Karpas-422 (cell line): ENCODE results near the gene PCDH12. TPM values are rescaled to one million over a fixed set of nuclear protein-coding genes. Genes with fewer than 3 reads are reported as not detected.

ENCODE experiments used
- DNase-seq: peaks from one replicate; pipeline ENCODE4 v3.0.0-alpha.2; 2015
- H2AFZ ChIP-seq: fragments of 200-600 bp; sonication (generic); 2 replicates; pipeline ENCODE4 v1.6.1; 2014; ENCODE audit warnings: antibody characterized with exemption, low read length, mixed read lengths
- H3K27ac ChIP-seq: fragments of 200-600 bp; sonication (generic); 2 replicates; pipeline ENCODE4 v1.5.1; 2014; ENCODE audit warnings: mild to moderate bottlenecking, low read length, moderate library complexity
- H3K27me3 ChIP-seq: fragments of 200-600 bp; sonication (generic); 2 replicates; pipeline ENCODE4 v1.6.1; 2014; ENCODE audit warnings: low read length, mixed read lengths
- H3K36me3 ChIP-seq: fragments of 200-600 bp; sonication (generic); 2 replicates; pipeline ENCODE4 v1.6.1; 2014; ENCODE audit warnings: low read length, mixed read lengths; ENCODE audit not compliant: insufficient read depth
- H3K4me1 ChIP-seq: fragments of 200-600 bp; sonication (generic); 2 replicates; pipeline ENCODE4 v1.6.1; 2014; ENCODE audit warnings: mild to moderate bottlenecking, low read length, mixed read lengths
- H3K4me2 ChIP-seq: fragments of 200-600 bp; sonication (generic); 2 replicates; pipeline ENCODE4 v1.6.1; 2014; ENCODE audit warnings: low read length, low read depth, mild to moderate bottlenecking; ENCODE audit not compliant: poor library complexity, severe bottlenecking
- H3K4me3 ChIP-seq: fragments of 200-600 bp; sonication (generic); 2 replicates; pipeline ENCODE4 v1.5.1; 2014; ENCODE audit warnings: mild to moderate bottlenecking, antibody characterized with exemption, low read length, mixed read lengths
- H3K79me2 ChIP-seq: fragments of 200-600 bp; sonication (generic); 2 replicates; pipeline ENCODE4 v1.6.1; 2014; ENCODE audit warnings: mild to moderate bottlenecking, low read length, mixed read lengths
- H3K9ac ChIP-seq: fragments of 200-600 bp; sonication (generic); 2 replicates; pipeline ENCODE4 v1.6.0; 2014; ENCODE audit warnings: low read length
- H3K9me2 ChIP-seq: fragments of 200-600 bp; sonication (generic), shearing (Covaris generic); replicated peaks from 2 replicates; pipeline ENCODE4 v1.6.0; 2014; ENCODE audit warnings: mild to moderate bottlenecking, low read length, moderate library complexity; ENCODE audit not compliant: insufficient read depth
- H3K9me3 ChIP-seq: fragments of 300-700, 200-600 bp; sonication (generic); 2 replicates; pipeline ENCODE4 v1.6.1; 2014; ENCODE audit warnings: low read length, mixed read lengths
- H4K20me1 ChIP-seq: fragments of 200-600 bp; sonication (generic); 2 replicates; pipeline ENCODE4 v1.6.1; 2014; ENCODE audit warnings: mild to moderate bottlenecking, antibody characterized with exemption, low read length, low read depth; ENCODE audit not compliant: insufficient read depth
- total RNA-seq: library from RNA; depleted of rRNA; stranded (reverse); fragments of >200 nt; shearing (Covaris generic); gene quantifications from 2 replicates; pipeline ENCODE4 v1.2.3, GENCODE V29; 2014; ENCODE audit warnings: low replicate concordance

The PCDH12 gene
- total RNA-seq, 1 experiment from 2014 or later, result not detected

DNA sequence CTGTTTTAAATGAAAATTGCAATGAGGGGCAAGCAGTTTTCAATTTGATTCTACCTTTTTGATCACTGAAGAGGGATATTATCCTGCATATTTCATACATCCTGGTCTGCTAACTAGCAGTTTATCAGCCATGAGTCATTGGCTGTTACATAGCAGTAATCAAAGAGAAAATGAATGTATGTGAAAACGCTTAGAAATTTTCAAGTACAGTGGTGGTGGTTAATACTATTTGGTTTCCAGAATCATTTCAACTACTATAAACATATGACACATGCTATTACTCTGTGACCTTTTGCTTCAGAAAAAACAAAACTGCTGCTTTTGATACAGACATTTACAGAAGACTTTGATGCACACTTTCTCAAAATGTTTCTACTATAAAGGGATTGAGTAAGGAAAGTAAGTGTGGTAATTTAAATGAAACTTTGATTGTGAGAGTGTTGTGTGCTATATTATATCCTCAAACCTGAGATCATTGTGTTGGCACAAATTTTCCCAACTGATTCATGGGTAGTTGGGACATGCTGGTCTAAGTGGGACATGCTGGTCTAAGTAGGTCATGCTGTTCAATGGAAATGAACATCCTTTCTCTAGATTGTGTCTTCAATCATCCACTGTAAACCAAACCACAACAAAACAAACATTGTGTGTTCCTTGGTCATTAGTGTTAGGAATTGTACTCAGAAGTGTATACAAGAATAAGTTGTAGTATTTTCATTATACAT lies 16.0 kb upstream of the PCDH12 start:
- Histone ChIP-seq H3K9me3 (no peaks in the 10 kb centered on the region), H3K79me2 (peaks cover 44% of the 10 kb centered on the region), H3K27me3 (no peaks in the 10 kb centered on the region), H3K4me1 (peaks cover 33% of the 10 kb centered on the region), H4K20me1 (no peaks in the 10 kb centered on the region), H3K4me2 (no peak overlapping the region), H3K9ac (no peak overlapping the region), H3K4me3 (no peak overlapping the region), H3K36me3 (peaks cover 35% of the 10 kb centered on the region; the same call in 1 of the 2 replicates), H2AFZ (no peak overlapping the region), H3K27ac (no peak overlapping the region), H3K9me2 (no peaks in the 10 kb centered on the region)
- no peak for DNase-seq

DNA sequence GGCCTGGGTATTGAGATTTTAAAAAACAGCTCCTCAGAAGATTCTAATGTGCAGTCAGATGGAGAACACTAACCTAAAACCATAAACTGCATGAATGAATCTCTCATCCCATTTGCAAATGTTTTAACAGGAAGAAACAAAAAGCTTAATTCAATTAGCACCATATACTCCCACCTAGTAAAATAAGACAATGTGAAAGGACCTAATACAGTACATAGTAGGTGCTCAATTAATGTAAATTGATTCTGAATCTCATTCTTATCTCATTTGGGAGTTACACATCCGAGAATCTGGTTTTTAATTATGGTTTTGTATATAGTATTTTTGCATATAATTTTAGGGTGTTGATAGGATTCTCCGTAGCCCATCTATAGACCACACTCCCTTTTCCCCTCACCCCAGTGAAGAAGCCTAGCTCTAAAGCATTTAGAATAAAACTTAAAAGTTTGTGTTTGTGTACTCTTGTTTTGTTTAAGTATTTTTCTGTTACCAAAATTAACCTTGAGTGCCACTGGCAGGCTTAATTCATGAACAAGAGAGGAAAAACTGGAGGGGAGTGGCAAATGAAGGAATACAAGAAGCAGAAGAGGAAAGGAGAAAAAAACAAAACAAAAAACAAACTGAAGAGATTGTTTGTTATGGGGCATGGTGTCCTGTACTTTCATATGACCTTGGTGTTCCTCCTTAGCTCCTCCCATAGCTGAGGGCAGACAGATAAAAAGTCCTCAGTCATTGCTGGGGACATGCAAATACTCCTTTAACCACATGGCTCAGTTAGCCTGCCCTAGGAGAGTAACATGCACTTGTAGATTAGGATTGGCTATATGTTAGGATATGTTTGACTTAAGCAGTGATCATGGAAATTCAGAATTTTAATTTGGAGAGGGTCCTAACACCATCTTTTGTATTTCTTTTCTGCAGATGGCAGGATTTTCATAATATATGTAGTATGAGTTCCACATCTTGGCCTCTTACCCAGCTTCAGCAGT lies 12.1 kb upstream of the PCDH12 start:
- H3K9ac ChIP-seq, result peak overlapping the region; percentile 97
- peak; percentile 94 for DNase-seq
- H3K27ac ChIP-seq, result peak overlapping the region; percentile 98
- peak overlapping the region; percentile 84 for H3K4me2 ChIP-seq
- H3K4me1 ChIP-seq, result peaks cover 43% of the 10 kb centered on the region
- no peaks in the 10 kb centered on the region for H3K27me3 ChIP-seq
- H2AFZ ChIP-seq, result no peak overlapping the region
- peaks cover 29% of the 10 kb centered on the region for H3K79me2 ChIP-seq
- no peaks in the 10 kb centered on the region for H4K20me1 ChIP-seq
- peaks cover 16% of the 10 kb centered on the region; the same call in 1 of the 2 replicates for H3K36me3 ChIP-seq
- H3K9me3 ChIP-seq, result no peaks in the 10 kb centered on the region
- H3K4me3 ChIP-seq, result peak overlapping the region; percentile 91
- no peaks in the 10 kb centered on the region for H3K9me2 ChIP-seq

DNA sequence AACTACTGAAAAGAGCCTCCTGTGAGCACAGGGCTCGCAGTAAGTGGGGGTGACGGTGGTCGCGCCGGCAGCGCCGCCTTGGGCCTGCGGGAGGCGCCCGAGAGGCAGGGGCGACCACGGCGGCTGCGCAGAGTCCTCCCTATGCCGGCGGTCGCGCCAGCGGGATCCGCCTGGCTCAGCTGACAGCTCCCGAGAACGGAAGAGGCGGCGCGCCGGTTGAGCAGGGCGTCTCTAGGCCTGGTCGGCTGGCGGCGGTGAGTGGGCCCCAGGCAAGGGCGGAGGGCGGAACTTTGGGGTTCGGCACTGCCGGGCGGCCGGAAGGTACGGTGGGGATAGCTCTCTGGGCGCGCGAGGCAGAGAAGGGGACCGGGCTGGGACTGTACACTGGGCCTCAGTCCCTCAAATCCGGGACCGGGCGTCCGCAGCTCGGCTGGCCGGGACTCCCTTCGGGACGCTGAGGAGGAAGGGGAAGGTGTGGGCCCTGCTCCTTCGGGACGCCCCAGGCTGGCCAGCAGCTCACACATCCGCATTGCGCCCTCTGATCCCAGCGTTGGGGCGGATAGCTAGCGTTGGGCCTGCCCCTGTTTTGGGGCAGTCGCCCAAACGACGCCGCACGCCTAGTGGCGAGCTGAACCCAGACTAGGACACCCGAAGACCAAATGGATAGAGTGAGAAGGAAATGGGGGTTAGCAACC lies 11.1 kb upstream of the PCDH12 start, which contains the start of gene RNF14:
Gene RNF14 (plus strand): TSS at position 192 of the 695 bp plus-strand sequence. CDS start 4,484 bp downstream, outside the sequence.
- Histone ChIP-seq H3K4me3 (peak within 1 kb of the TSS; percentile 91), H3K9me2 (no peaks in the 10 kb centered on the region), H4K20me1 (no peaks in the 10 kb centered on the region), H2AFZ (peak within 1 kb of the TSS; percentile 89), H3K79me2 (peaks cover 23% of the 10 kb centered on the region), H3K36me3 (peaks cover 6% of the 10 kb centered on the region; the same call in 1 of the 2 replicates), H3K4me2 (peak within 1 kb of the TSS; percentile 84), H3K9ac (peak within 1 kb of the TSS; percentile 97), H3K9me3 (no peaks in the 10 kb centered on the region), H3K27me3 (no peaks in the 10 kb centered on the region), H3K4me1 (peaks cover 43% of the 10 kb centered on the region), H3K27ac (peak within 1 kb of the TSS; percentile 98)
- peak; percentile 98 for DNase-seq

DNA sequence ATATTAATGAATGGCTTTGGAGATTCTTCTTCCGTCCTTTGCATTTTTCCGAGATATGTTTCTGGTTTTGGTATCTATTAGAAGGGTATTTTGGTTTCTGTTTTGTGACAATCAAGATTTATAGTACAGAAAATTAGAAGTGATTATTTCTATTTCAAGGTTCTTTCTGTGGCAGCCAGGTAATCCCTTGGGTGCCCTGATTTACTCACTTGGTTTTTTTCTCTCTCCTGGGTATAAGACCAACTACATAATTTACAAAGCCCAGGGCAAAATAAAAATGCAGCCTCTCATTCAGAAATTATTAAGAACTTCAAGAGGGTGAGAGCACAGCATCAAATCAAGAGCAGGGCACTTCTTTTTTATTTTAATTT lies 8.9 kb upstream of the PCDH12 start:
- Histone ChIP-seq H3K4me1 (peaks cover 43% of the 10 kb centered on the region), H3K36me3 (peaks cover under 1% of the 10 kb centered on the region; the same call in 1 of the 2 replicates), H3K9me3 (no peaks in the 10 kb centered on the region), H4K20me1 (no peaks in the 10 kb centered on the region), H2AFZ (no peak overlapping the region; the same call in none of the 2 replicates), H3K27ac (peak overlapping the region; percentile 98), H3K4me2 (peak overlapping the region; percentile 84), H3K27me3 (no peaks in the 10 kb centered on the region), H3K4me3 (peak overlapping the region; percentile 91; the same call in 1 of the 2 replicates), H3K79me2 (peaks cover 17% of the 10 kb centered on the region), H3K9ac (peak overlapping the region; percentile 38; the same call in 1 of the 2 replicates), H3K9me2 (no peaks in the 10 kb centered on the region)
- peak; percentile 62 for DNase-seq

DNA sequence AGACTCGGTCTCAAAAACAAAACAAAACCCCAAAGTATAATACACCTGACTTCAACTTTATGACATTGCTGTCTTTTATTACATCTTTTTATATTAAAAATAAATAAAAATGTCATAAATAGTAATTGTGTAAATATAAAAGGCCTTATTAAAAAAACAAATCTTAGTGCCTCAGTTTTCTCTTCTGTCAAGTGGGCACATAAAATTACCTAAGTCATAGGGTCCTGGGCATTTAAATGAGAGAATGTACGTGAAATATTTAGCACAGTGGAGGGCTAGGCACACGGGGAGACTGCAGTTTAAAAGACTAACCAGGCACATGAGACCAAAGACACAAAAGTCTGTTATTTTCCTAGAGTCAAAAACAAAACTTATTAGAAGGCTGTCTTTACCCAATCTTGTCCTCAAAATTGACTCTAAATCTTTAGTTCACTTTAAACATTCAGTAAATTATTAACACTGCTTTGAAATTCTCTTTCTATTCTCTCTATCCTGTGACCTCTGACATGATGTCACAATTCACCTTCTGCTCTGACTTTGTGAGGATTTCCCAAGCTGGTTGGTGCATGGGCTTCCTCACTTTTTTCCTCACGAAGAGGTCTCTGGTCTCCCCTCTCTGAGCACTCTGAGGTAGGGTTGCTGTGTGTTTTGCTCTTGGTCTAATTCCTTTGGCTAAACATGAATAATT lies 8.4 kb upstream of the PCDH12 start:
- H3K9me2 ChIP-seq, result no peaks in the 10 kb centered on the region
- H3K27ac ChIP-seq, result peak overlapping the region; percentile 98
- no peaks in the 10 kb centered on the region for H3K9me3 ChIP-seq
- H3K79me2 ChIP-seq, result peaks cover 13% of the 10 kb centered on the region
- no peaks in the 10 kb centered on the region for H3K27me3 ChIP-seq
- peaks cover 43% of the 10 kb centered on the region for H3K4me1 ChIP-seq
- no peaks in the 10 kb centered on the region for H3K36me3 ChIP-seq
- H3K4me2 ChIP-seq, result peak overlapping the region; percentile 84
- H3K9ac ChIP-seq, result no peak overlapping the region
- DNase-seq, result no peak
- no peak overlapping the region; the same call in 1 of the 2 replicates for H2AFZ ChIP-seq
- 0 out of 2 replicates have a peak overlapping the region, but pooled peaks have one; percentile 91 for H3K4me3 ChIP-seq
- no peaks in the 10 kb centered on the region for H4K20me1 ChIP-seq

DNA sequence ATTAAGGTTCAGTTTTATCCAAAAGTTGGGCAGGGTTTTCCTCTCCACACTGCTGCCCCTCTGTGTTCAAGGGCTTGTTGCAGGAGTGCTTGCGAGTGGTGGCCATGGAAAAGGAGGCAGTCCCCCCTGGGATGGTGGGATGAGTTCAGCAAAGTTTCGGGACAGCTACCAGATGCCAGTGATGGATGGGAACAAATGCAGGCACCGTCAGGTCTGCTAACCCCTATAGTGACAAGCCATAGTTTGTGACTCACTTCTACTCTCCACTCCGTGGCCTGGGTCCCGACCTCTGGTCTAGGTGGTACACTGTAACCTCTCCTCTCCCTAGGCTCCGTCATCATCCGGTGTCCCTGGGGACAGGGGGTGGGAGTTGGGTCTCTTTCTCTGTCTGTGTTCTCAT lies 7.1 kb upstream of the PCDH12 start:
- no peaks in the 10 kb centered on the region for H3K9me3 ChIP-seq
- no peak overlapping the region for H3K4me2 ChIP-seq
- H3K79me2 ChIP-seq, result peaks cover 7% of the 10 kb centered on the region
- no peaks in the 10 kb centered on the region for H4K20me1 ChIP-seq
- H3K36me3 ChIP-seq, result no peaks in the 10 kb centered on the region
- no peak overlapping the region for H3K27ac ChIP-seq
- H3K27me3 ChIP-seq, result no peaks in the 10 kb centered on the region
- no peak overlapping the region for H3K4me3 ChIP-seq
- H3K9me2 ChIP-seq, result no peaks in the 10 kb centered on the region
- H3K4me1 ChIP-seq, result peaks cover 43% of the 10 kb centered on the region
- H3K9ac ChIP-seq, result no peak overlapping the region
- H2AFZ ChIP-seq, result no peak overlapping the region
- DNase-seq, result no peak

DNA sequence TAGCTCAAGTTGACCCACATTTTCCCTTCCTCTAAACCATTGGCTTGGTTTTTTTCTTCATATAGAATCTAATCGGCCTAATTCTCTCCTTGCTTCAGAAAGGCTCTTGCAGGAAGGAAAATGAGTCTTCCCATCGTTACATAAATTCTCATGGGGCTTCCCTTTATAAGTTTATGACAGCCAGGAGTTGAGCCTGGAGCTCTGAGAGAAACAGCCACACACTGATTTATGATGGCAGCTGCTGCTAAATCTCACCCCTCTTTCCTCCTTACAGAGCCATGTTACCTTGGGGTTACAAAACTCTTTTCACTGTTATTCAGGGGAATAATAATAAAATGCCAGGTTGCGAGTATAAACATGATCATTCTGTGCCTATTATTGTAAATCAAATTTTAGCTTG lies 5.7 kb upstream of the PCDH12 start:
- H2AFZ ChIP-seq, result no peak overlapping the region
- peaks cover 37% of the 10 kb centered on the region for H3K4me1 ChIP-seq
- no peaks in the 10 kb centered on the region for H3K36me3 ChIP-seq
- no peak overlapping the region for H3K4me2 ChIP-seq
- H3K9me3 ChIP-seq, result no peaks in the 10 kb centered on the region
- H3K4me3 ChIP-seq, result no peak overlapping the region
- H4K20me1 ChIP-seq, result no peaks in the 10 kb centered on the region
- H3K9me2 ChIP-seq, result no peaks in the 10 kb centered on the region
- H3K27ac ChIP-seq, result no peak overlapping the region
- H3K27me3 ChIP-seq, result no peaks in the 10 kb centered on the region
- no peak for DNase-seq
- H3K79me2 ChIP-seq, result no peaks in the 10 kb centered on the region
- H3K9ac ChIP-seq, result no peak overlapping the region
